HG02571 (cell line): ENCODE data around the gene RNF141.

Source experiments
- ATAC-seq: cut with Tn5 transposase; IDR thresholded peaks from one replicate; pipeline ENCODE4 v1.9.1; 2021; ENCODE audit warnings: mild to moderate bottlenecking, moderate library complexity; ENCODE audit not compliant: unreplicated experiment

The RNF141 gene

DNA sequence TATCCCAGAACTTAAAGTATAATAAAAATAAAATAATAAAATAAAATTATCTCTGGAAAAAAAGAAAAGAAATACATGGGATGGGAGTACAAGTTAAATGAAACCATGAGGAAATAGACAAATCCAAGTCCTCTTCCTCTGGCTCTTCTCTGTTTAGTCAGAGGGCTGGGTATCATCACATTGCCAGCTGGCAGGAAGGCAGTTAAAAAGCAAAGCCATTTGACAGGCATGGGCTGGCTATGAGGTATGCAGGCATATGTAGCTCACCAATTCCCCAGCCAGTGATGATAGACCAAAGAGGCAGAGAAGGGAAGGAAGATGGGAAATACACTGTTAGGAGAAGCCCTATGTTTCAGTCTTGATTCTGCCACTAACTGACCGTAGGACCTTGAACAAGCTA, 21.0 kb upstream of the RNF141 start:
- no peak for ATAC-seq

- no peak for ATAC-seq
These were observed 20.2 kb upstream of the RNF141 start for GRCh38 chr11:10561043-10561818.

- ATAC-seq, result no peak
These were observed 17.3 kb upstream of the RNF141 start for GRCh38 chr11:10558288-10558687.

DNA sequence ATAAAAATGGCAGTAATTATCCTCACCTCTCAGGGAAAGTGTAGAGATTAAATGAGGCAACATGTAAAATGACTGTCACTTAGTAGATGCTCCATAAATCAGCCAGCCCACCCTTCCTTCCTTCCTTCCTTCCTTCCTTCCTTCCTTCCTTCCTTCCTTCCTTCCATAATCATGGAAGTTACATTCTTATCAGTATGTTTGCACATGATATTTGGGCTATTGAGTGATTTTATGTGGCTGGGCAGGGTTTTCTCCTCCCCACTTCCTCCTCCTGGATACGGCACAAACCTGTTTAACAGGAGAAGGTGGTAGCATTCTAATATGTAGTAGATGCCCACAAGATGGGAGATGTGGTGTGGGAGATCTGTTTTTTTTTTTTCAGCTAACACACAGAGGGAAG, 15.6 kb upstream of the RNF141 start:
- ATAC-seq, result no peak

DNA sequence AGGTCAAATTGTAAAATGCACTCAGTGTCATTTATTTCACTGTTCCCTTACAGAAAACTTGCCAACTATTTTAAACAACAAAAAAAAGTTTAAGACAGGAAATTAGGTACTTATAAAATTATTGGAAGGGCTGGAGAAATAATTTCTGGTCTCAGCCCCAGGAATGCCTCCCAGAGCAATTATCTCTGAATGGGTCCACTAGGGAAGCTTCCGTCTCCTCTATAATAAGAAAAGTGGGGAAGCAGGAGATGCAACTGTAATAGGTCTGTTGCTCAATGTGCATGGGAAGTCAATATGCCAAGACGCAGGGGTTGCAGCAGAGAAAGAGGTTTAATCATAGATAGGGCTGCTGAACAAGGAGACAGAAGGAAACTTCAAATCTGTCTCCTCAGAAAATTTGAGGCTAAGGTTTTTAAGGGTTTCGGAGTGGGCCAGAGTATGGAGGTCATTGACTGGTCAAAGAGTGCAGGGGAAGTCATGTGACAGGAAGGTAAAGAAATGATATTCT, 10.9 kb upstream of the RNF141 start:
- ATAC-seq, result no peak

DNA sequence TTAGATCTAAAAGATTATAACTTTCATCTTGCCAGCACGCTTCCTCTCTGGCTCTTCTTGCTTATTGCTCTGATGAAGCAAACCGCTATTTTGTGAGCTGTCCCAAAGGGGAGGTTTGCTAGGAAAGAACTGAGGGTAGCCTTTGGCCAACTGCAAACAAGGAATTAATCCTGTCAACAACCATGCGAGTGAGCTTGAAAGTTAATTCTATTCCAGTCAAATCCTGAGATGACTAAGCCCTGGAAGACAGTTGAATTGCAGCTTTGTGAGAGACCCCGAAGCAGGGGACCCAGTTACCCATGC, 10.3 kb upstream of the RNF141 start:
- ATAC-seq, result no peak

GRCh38 chr11:10550503-10551289, 9.7 kb upstream of the RNF141 start:
- no peak for ATAC-seq

GRCh38 chr11:10544491-10545465, 3.8 kb upstream of the RNF141 start:
- ATAC-seq, result no peak

DNA sequence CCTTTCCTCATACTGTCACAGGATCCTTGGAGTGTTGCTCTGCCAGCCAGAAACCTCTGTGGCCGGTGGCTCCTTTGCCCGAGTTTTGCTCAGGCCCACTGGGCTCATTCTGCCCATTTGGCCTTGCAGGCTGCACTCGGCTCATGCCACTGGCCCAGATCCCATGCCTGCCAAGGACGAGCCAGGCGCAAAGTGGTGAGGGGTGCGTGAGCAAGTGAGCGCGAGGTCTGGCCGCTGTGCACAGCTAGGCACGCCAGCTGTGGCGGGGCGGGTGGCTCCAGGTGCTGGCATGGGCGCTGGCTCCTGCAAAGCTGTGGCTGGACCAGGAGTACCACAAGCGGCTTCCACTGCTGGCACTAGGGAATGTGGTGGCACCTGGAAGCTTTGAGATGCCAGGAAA, 2.8 kb upstream of the RNF141 start:
- ATAC-seq, result no peak

- no peak for ATAC-seq
These were observed 1.8 kb upstream of the RNF141 start for GRCh38 chr11:10542776-10543175.

DNA sequence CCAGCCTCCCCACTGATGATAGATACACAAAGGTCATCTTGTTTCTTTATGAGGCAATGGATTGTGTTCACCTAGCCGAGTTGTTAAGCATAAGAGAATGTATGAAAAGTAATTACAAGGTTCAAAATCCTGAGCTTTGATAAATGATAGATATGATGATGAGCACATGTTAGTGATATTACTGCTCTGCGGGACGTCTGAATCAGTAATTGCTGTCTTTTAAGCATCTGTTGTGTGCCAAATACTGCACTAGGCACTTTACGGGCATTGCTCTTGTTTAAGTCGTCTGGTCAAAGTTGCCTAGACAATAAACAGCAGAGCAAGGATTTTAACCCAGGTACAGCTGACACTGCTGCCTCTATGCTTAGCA, 559 bp upstream of the RNF141 start:
- no peak for ATAC-seq

DNA sequence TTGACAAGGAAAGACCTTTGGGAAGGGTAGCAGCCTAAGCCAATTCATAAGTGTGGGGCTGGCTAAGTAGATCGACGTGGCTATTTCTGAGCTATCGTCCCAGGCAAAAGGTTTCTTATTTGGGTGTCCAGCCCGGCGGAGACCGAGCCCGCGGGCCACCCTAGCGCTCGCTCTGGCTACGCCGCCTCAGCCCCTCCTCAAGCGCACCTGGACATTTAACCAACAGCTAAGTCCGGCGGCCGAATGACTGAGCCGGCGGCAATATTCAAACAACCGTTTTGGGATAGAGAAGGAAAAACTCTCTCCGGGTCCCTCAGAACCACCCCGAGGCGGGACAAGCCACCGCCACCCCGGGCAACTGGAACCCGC, 457 bp downstream of the RNF141 start:
- ATAC-seq, result peak; percentile 26

- no peak for ATAC-seq
These were observed 1.6 kb downstream of the RNF141 start for GRCh38 chr11:10539339-10539738.

- ATAC-seq, result no peak
These were observed 2.1 kb downstream of the RNF141 start for GRCh38 chr11:10538924-10539323.

- no peak for ATAC-seq
These were observed 3.4 kb downstream of the RNF141 start for GRCh38 chr11:10537600-10537999.

DNA sequence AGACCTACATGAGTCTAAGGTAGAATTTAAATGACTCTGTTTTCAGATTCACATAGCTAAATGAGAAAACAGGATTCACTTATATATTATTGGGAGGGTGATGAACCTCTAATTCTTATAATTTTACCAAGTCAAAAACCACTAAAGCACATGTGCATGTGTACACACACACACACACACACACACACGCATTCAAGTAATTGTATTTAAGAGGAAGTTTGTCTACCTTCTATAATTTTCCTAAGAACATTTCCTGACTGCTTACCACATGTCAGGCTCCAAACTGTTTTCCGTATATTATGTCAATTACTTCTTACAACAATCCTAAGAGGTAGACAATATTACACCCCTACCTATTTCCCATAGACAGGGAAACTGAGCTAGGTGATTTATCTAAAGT, 6.7 kb downstream of the RNF141 start:
- ATAC-seq, result no peak

DNA sequence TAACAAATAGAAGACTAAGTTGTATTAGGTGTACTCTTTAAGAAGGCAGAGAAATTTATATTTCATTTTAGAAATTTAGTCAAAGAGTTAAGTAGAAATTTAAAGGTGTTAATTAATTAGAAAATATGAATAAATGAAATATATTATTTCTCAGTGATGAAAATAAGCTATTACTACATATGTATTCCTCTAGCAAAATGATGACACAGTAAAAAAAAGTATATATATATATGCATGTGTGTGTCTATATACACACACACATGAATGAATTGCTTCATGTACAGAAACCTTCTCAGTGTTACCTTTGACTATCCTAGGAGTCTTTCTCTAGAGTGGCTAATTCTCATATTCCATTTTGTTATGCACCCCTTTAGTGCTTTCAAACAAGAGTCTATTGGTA, 7.7 kb downstream of the RNF141 start:
- ATAC-seq, result no peak

DNA sequence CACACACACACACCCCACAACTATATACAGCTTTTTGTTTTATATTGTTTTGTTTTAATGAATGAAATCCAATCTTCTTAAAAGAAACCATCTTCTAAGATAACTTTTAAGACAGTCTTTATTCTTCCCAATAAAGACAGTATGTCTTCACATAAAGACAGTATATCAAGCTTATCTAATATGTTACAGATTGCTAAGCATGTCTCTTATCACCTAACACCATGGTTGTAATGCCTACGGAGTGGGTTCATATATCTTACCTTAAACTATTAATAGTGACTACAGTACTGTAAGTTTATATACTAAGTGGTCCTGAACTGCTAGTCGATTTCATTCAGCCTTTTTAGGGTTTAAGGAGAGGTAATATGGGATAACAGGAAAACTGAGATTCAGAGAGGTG, 8.5 kb downstream of the RNF141 start:
- no peak for ATAC-seq

DNA sequence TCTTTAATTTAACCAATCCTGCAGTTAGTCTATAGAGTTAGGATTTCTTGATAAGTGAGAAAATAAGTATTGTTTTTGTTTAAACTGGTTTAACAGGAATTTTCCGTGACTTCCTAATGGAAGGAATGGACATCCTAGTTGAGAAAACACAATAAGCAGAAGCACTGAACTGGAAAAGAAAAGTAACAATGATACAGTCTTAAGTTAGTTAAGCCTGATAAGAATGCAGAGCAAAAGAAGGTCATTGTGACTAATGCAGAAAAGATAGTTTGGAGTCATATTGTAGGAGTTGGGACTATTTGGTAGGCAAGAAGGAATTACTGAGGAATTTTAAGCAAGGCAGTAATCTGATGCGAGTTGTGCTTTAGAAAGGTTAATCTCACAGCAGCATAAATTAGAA, 11.7 kb downstream of the RNF141 start:
- ATAC-seq, result no peak

DNA sequence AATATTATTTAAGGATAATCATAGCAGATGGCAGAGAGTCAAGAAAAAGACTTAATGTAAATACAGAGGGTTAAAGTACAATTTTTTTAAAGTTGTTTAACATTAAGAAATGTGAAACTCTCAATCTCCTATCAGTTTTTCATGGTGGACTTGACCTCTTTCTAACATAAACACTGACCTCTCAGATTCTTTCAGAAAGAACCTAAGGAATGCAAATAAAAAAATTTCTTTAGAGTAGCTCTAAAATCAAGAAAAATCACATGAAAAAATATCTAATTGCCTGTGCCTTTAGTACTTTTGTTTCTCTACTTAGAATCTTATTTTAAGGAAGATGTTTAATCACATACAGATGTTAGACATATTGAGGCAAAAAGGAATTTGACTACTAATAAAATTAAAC, 12.9 kb downstream of the RNF141 start:
- ATAC-seq, result no peak
